HepG2 (cell line): Measurements from ENCODE around the gene LCORL. TPM values are rescaled to one million over a fixed set of nuclear protein-coding genes. Genes with fewer than 3 reads are reported as not detected.

Source experiments
- DR1 ChIP-seq: sonication (generic); formaldehyde crosslinking; IDR thresholded peaks from 2 replicates; pipeline ENCODE4 v1.8.0; 2021; ENCODE audit warnings: mild to moderate bottlenecking, missing genetic modification reagents, inconsistent platforms
- KDM4B ChIP-seq: sonication (generic); formaldehyde crosslinking; IDR thresholded peaks from 2 replicates; pipeline ENCODE4 v1.4.0; 2020; ENCODE audit warnings: missing genetic modification reagents
- MXD4 ChIP-seq: IDR thresholded peaks from 2 replicates; pipeline ENCODE4 v1.6.1; 2016; ENCODE audit warnings: mild to moderate bottlenecking, missing biosample characterization, missing genetic modification reagents
- RBFOX2 ChIP-seq: fragments of 200-400 bp; formaldehyde crosslinking; IDR thresholded peaks from 2 replicates; pipeline ENCODE4 v1.6.1; 2017; ENCODE audit warnings: low read depth, mild to moderate bottlenecking, low read length
- RFX3 ChIP-seq: IDR thresholded peaks from 2 replicates; pipeline ENCODE4 v1.6.1; 2016; ENCODE audit warnings: missing biosample characterization, missing genetic modification reagents
- SALL1 ChIP-seq: sonication (generic); formaldehyde crosslinking; IDR thresholded peaks from 2 replicates; pipeline ENCODE4 v1.8.0; 2022; ENCODE audit warnings: mild to moderate bottlenecking, missing genetic modification reagents
- WIZ ChIP-seq: sonication (generic); formaldehyde crosslinking; IDR thresholded peaks from 2 replicates; pipeline ENCODE4 v1.5.1; 2020; ENCODE audit warnings: mild to moderate bottlenecking, missing genetic modification reagents
- YY1 ChIP-seq: IDR thresholded peaks from 2 replicates; pipeline ENCODE4 v1.6.1; 2011; ENCODE audit warnings: low read length, low read depth, moderate library complexity, mild to moderate bottlenecking; ENCODE audit not compliant: insufficient read depth, insufficient replicate concordance
- ZNF207 ChIP-seq: fragments of 450-650 bp; IDR thresholded peaks from 2 replicates; pipeline ENCODE4 v1.6.1; 2016; ENCODE audit warnings: antibody characterized with exemption, borderline replicate concordance
- ZSCAN30 ChIP-seq: sonication (generic); formaldehyde crosslinking; IDR thresholded peaks from 2 replicates; pipeline ENCODE4 v1.5.0; 2020; ENCODE audit warnings: mild to moderate bottlenecking, missing genetic modification reagents
- polyA plus RNA-seq, 8 experiments: library from polyadenylated mRNA; depleted of rRNA in 3 of 8; stranded (reverse) in 7 of 8; unstranded in 1 of 8; fragments of >200 nt; fragmentation: Illumina TruSeq in 4 of 8; extraction: Trizol in 4 of 8; gene quantifications; 2 replicates each; pipeline versions ENCODE4 v1.2.1 to v1.2.3, GENCODE V29; 2011 to 2016; ENCODE audit warnings: low read depth in 4 of 8, missing spikeins in 1 of 8, mixed read lengths in 1 of 8; ENCODE audit not compliant: insufficient read depth in 1 of 8
- total RNA-seq, 5 experiments: library from RNA; depleted of rRNA; stranded (reverse); fragments of >200 nt; fragmentation: Illumina TruSeq; extraction: Trizol; gene quantifications; 2 replicates each; pipeline ENCODE4 v1.2.3, GENCODE V29; 2016; ENCODE audit warnings: low read depth in 1 of 5
- TF ChIP-seq, protein P1 (sequence below): IDR thresholded peaks from 2 replicates; pipeline ENCODE4 v1.6.1; 2016; ENCODE audit warnings: missing genetic modification reagents, missing compliant biosample characterization
- TF ChIP-seq, protein P2 (sequence below): sonication (generic); formaldehyde crosslinking; IDR thresholded peaks from 2 replicates; pipeline ENCODE4 v1.4.0; 2020; ENCODE audit warnings: missing genetic modification reagents
- TF ChIP-seq, protein P3 (sequence below): sonication (generic); formaldehyde crosslinking; IDR thresholded peaks from 2 replicates; pipeline ENCODE4 v1.5.0; 2020; ENCODE audit warnings: mild to moderate bottlenecking, missing genetic modification reagents
- TF ChIP-seq, protein P4 (sequence below): sonication (generic); formaldehyde crosslinking; IDR thresholded peaks from 2 replicates; pipeline ENCODE4 v1.4.0; 2020; ENCODE audit warnings: missing genetic modification reagents, mild to moderate bottlenecking, borderline replicate concordance
- TF ChIP-seq, protein P5 (sequence below): sonication (generic); formaldehyde crosslinking; IDR thresholded peaks from 2 replicates; pipeline ENCODE4 v1.5.0; 2020; ENCODE audit warnings: mild to moderate bottlenecking, missing genetic modification reagents, borderline replicate concordance
- TF ChIP-seq, protein P6 (sequence below): IDR thresholded peaks from 2 replicates; pipeline ENCODE4 v1.6.1; 2016
- TF ChIP-seq, protein P7 (sequence below): sonication (generic); formaldehyde crosslinking; conservative IDR thresholded peaks from 2 replicates; pipeline ENCODE4 v1.8.0; 2022; ENCODE audit warnings: mild to moderate bottlenecking, moderate library complexity, missing genetic modification reagents

Gene LCORL
- total and polyA plus RNA-seq, 2 of the 13 experiments (the other 11 are each of a cell fraction or from before 2014, with no cell fraction given): 5.3 to 14.5 TPM

DNA sequence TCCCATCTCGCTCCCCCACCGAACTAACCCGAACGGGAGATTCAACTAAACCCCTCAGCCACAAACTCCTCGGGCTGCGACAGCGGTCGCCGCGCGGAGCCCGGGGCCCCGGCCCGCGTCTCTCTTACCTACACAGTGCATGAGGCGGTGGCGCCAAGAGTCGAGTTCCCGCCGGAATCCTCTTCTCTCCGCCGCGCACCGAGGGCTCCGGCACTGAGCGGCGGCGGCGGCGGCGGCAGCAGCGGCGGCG is 160 bp downstream of the LCORL start (continued):
- TF ChIP-seq, protein P1, sequence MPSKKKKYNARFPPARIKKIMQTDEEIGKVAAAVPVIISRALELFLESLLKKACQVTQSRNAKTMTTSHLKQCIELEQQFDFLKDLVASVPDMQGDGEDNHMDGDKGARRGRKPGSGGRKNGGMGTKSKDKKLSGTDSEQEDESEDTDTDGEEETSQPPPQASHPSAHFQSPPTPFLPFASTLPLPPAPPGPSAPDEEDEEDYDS: no peak
- TF ChIP-seq, protein P2, sequence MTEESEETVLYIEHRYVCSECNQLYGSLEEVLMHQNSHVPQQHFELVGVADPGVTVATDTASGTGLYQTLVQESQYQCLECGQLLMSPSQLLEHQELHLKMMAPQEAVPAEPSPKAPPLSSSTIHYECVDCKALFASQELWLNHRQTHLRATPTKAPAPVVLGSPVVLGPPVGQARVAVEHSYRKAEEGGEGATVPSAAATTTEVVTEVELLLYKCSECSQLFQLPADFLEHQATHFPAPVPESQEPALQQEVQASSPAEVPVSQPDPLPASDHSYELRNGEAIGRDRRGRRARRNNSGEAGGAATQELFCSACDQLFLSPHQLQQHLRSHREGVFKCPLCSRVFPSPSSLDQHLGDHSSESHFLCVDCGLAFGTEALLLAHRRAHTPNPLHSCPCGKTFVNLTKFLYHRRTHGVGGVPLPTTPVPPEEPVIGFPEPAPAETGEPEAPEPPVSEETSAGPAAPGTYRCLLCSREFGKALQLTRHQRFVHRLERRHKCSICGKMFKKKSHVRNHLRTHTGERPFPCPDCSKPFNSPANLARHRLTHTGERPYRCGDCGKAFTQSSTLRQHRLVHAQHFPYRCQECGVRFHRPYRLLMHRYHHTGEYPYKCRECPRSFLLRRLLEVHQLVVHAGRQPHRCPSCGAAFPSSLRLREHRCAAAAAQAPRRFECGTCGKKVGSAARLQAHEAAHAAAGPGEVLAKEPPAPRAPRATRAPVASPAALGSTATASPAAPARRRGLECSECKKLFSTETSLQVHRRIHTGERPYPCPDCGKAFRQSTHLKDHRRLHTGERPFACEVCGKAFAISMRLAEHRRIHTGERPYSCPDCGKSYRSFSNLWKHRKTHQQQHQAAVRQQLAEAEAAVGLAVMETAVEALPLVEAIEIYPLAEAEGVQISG (CRISPR knock-in tag): no peak
- 0 out of 2 replicates have a peak, but pooled peaks have one; percentile 9 for TF ChIP-seq SALL1
- TF ChIP-seq, protein P3, sequence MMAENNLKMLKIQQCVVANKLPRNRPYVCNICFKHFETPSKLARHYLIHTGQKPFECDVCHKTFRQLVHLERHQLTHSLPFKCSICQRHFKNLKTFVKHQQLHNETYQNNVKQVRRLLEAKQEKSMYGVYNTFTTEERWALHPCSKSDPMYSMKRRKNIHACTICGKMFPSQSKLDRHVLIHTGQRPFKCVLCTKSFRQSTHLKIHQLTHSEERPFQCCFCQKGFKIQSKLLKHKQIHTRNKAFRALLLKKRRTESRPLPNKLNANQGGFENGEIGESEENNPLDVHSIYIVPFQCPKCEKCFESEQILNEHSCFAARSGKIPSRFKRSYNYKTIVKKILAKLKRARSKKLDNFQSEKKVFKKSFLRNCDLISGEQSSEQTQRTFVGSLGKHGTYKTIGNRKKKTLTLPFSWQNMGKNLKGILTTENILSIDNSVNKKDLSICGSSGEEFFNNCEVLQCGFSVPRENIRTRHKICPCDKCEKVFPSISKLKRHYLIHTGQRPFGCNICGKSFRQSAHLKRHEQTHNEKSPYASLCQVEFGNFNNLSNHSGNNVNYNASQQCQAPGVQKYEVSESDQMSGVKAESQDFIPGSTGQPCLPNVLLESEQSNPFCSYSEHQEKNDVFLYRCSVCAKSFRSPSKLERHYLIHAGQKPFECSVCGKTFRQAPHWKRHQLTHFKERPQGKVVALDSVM (CRISPR knock-in tag): no peak
- 0 out of 2 replicates have a peak, but pooled peaks have one; percentile 8 for TF ChIP-seq ZSCAN30 (CRISPR knock-in tag)
- no peak for TF ChIP-seq DR1 (CRISPR knock-in tag)
- TF ChIP-seq, protein P4, sequence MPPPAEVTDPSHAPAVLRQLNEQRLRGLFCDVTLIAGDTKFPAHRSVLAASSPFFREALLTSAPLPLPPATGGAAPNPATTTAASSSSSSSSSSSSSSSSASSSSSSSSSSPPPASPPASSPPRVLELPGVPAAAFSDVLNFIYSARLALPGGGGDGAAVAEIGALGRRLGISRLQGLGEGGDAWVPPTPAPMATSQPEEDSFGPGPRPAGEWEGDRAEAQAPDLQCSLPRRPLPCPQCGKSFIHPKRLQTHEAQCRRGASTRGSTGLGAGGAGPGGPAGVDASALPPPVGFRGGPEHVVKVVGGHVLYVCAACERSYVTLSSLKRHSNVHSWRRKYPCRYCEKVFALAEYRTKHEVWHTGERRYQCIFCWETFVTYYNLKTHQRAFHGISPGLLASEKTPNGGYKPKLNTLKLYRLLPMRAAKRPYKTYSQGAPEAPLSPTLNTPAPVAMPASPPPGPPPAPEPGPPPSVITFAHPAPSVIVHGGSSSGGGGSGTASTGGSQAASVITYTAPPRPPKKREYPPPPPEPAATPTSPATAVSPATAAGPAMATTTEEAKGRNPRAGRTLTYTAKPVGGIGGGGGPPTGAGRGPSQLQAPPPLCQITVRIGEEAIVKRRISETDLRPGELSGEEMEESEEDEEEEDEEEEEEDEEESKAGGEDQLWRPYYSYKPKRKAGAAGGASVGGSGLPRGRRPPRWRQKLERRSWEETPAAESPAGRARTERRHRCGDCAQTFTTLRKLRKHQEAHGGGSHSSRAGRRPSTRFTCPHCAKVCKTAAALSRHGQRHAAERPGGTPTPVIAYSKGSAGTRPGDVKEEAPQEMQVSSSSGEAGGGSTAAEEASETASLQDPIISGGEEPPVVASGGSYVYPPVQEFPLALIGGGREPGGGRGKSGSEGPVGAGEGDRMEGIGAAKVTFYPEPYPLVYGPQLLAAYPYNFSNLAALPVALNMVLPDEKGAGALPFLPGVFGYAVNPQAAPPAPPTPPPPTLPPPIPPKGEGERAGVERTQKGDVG (CRISPR knock-in tag): no peak
- TF ChIP-seq, protein P5, sequence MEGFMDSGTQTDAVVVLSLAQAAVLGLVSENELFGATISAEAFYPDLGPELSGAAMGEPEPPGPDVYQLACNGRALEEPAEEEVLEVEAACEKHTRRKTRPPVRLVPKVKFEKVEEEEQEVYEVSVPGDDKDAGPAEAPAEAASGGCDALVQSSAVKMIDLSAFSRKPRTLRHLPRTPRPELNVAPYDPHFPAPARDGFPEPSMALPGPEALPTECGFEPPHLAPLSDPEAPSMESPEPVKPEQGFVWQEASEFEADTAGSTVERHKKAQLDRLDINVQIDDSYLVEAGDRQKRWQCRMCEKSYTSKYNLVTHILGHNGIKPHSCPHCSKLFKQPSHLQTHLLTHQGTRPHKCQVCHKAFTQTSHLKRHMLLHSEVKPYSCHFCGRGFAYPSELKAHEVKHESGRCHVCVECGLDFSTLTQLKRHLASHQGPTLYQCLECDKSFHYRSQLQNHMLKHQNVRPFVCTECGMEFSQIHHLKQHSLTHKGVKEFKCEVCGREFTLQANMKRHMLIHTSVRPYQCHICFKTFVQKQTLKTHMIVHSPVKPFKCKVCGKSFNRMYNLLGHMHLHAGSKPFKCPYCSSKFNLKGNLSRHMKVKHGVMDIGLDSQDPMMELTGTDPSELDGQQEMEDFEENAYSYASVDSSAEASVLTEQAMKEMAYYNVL (CRISPR knock-in tag): no peak
- TF ChIP-seq RFX3 (CRISPR knock-in tag): no peak
- TF ChIP-seq, protein P6, sequence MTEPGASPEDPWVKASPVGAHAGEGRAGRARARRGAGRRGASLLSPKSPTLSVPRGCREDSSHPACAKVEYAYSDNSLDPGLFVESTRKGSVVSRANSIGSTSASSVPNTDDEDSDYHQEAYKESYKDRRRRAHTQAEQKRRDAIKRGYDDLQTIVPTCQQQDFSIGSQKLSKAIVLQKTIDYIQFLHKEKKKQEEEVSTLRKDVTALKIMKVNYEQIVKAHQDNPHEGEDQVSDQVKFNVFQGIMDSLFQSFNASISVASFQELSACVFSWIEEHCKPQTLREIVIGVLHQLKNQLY (CRISPR knock-in tag): no peak
- TF ChIP-seq, protein P7, sequence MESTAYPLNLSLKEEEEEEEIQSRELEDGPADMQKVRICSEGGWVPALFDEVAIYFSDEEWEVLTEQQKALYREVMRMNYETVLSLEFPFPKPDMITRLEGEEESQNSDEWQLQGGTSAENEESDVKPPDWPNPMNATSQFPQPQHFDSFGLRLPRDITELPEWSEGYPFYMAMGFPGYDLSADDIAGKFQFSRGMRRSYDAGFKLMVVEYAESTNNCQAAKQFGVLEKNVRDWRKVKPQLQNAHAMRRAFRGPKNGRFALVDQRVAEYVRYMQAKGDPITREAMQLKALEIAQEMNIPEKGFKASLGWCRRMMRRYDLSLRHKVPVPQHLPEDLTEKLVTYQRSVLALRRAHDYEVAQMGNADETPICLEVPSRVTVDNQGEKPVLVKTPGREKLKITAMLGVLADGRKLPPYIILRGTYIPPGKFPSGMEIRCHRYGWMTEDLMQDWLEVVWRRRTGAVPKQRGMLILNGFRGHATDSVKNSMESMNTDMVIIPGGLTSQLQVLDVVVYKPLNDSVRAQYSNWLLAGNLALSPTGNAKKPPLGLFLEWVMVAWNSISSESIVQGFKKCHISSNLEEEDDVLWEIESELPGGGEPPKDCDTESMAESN (CRISPR knock-in tag): 0 out of 2 replicates have a peak, but pooled peaks have one; percentile 3
- TF ChIP-seq RBFOX2: peak; percentile 89
- peak; percentile 87 for TF ChIP-seq YY1
- 0 out of 2 replicates have a peak, but pooled peaks have one; percentile 53 for TF ChIP-seq MXD4 (CRISPR knock-in tag)
- TF ChIP-seq ZNF207: no peak
- TF ChIP-seq WIZ (CRISPR knock-in tag): no peak
- no peak for TF ChIP-seq KDM4B (CRISPR knock-in tag)
